ENCODE results near the gene CD151.
A peak's percentile ranks its signal among the peaks of the same experiment; 100 is the strongest.

Gene CD151

DNA sequence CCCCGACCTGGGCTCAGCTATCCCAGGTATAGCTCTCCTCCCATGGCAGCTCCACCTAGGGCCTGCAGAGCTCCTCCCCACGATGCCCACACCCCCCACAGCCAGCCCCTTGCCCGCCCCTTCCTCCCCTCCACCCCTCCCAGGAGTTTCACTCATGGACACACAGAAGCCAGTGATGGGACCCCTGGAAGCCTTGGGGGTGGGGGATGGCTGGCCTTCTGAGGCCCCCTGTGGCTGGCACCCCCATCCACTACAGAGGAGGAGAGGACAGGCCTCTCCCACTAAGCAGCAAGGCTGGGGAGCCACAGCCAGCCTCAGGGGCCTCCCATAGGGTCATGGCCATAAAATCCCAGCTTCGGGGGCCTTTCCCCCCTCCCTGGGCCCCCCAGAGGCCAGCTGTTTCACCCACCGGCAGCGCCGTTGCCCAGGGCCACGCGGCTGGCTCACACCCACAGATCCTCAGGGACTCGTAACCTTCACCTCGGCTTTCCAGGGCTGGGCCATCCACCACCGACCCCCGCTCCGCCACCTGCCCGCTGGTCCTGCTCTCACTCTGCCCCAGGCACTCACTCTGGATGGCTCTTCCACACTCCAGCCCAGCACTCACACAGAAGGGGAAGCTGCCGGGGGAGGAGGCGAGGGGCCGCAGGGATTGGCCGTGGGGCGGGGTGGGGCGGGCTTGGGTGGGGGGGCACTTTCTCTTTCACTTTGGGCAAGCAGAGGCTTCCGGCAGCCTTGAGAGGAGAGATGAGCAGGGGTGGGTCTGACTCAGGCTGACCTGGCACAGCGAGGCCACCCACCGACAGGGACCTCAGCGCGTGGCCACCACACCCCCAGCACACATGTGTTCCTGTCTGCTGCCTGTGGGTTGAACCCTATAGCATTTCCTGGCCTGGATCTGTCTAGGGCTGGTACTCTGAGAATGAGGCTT is 36.9 kb upstream of the CD151 start:
- Histone ChIP-seq H3K4me3 (peak overlapping the region; percentile 94), H3K36me3 (ENCODE audit: insufficient read depth, low read length) (no peaks in the 10 kb centered on the region; the same call in 1 of the 2 replicates), H3K27ac (peak overlapping the region; percentile 89; the same call in 1 of the 2 replicates), H3K9ac (ENCODE audit: insufficient read length) (peak overlapping the region; percentile 60), H3K9me3 (ENCODE audit: low read depth, low read length) (no peaks in the 10 kb centered on the region)
- no peak for DNase-seq (ENCODE audit: low read depth, low spot score)
- TF ChIP-seq POLR2AphosphoS5 (IDR thresholded peaks at IDR 0.05; ENCODE audit: borderline replicate concordance, low read depth, low read length) = peak; percentile 46
- TF ChIP-seq FOXP2 (optimal IDR thresholded peaks at IDR 0.05; ENCODE audit: control extremely low read depth, extremely low read length, insufficient read depth) = no peak

DNA sequence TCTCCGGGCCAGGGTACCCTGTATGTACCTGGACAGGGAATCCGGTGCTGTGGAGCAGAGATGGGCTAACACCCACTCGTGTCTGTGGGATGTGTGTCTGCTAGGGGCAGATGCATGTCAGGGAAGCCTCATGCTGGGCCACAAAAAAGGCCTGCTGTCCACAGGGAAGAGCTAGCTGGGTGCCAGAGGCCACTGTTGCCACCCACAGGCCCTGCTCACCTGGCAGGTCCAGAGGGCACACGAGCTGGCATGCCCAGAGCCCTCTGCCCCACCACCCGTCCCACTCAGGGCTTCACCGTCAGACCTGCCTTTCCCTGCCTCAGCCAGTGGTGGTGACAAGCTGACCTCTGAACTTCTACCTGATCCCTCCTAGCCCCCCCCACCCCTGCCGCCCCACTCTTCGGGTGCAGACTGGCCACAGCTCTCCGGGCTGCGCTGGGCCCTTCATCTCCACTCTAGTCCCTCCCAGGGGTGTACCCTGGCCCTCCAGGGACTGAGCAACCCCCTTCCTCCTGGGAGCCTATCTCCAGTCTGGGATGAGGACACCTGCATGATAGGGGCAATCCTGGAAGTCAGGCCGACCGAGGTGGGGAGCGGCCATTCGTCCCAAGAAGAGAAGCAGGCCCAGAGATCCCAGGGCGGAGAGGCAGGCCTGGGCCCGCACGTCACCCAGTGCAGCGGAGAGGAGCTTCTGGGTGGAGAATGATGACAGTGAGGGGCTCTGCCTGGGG is 36.0 kb upstream of the CD151 start:
- H3K27ac ChIP-seq = peak overlapping the region; percentile 89
- no peaks in the 10 kb centered on the region; the same call in 1 of the 2 replicates for H3K36me3 ChIP-seq (ENCODE audit: insufficient read depth, low read length)
- TF ChIP-seq FOXP2 (optimal IDR thresholded peaks at IDR 0.05; ENCODE audit: control extremely low read depth, extremely low read length, insufficient read depth) = no peak
- TF ChIP-seq POLR2AphosphoS5 (IDR thresholded peaks at IDR 0.05; ENCODE audit: borderline replicate concordance, low read depth, low read length) = no peak; the same call in 1 of the 2 replicates
- TF ChIP-seq EZH2 (IDR thresholded peaks at IDR 0.05) = no peak

DNA sequence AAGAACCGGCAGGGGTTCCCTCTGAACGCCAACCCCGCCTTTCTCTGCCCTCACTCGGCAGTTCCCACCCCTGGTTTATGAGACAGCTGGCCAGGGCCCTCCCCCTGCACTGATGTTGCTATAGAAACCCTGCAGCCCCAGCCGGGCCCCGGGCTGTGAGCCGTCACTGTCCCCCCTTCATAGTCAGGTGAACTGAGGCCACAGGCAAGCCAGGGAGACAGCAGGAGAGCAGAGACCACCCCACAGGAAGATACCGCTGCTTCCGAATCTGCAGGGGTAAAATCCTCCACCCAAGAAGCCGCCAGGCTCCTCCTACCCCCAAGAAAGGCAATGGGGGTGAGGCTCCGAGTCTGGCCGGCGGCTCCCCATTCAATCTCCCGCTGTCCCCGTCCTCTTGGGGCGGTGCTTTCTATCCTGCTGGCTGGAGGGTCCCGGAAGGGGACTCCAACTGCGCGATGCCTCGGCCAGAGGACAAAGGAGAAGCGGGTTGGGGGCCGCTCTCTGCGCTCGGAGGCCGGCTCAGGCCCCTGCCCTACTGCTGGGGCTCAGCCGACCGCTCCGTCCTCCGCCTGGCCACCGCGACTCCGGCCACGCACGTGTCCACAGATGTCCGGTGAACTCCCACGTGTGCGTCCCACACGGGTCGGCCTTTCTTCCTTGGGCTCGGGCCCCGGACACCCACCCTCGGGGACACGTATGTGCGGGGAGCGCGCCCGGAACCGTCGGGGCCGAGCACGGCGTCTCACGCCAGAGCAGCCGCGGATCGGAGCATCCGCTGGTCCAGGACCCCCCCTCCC is 35.3 kb upstream of the CD151 start:
- DNase-seq (ENCODE audit: low read depth, low spot score) = peak; percentile 56
- H3K36me3 ChIP-seq (ENCODE audit: insufficient read depth, low read length) = no peaks in the 10 kb centered on the region; the same call in 1 of the 2 replicates
- peak overlapping the region; percentile 94 for H3K4me3 ChIP-seq
- peak overlapping the region; percentile 74 for H3K9ac ChIP-seq (ENCODE audit: insufficient read length)
- peak overlapping the region; percentile 89 for H3K27ac ChIP-seq
- H3K9me3 ChIP-seq (ENCODE audit: low read depth, low read length) = no peaks in the 10 kb centered on the region
- TF ChIP-seq FOXP2 (optimal IDR thresholded peaks at IDR 0.05; ENCODE audit: control extremely low read depth, extremely low read length, insufficient read depth) (no peak), POLR2AphosphoS5 (IDR thresholded peaks at IDR 0.05; ENCODE audit: borderline replicate concordance, low read depth, low read length) (no peak), EZH2 (IDR thresholded peaks at IDR 0.05) (no peak)

More for the DNA sequence above, 36.0 kb upstream of the CD151 start:
- Histone ChIP-seq H3K4me3 (peak overlapping the region; percentile 94), H3K9ac (ENCODE audit: insufficient read length) (peak overlapping the region; percentile 12), H3K9me3 (ENCODE audit: low read depth, low read length) (no peaks in the 10 kb centered on the region)
- no peak for DNase-seq (ENCODE audit: low read depth, low spot score)

DNA sequence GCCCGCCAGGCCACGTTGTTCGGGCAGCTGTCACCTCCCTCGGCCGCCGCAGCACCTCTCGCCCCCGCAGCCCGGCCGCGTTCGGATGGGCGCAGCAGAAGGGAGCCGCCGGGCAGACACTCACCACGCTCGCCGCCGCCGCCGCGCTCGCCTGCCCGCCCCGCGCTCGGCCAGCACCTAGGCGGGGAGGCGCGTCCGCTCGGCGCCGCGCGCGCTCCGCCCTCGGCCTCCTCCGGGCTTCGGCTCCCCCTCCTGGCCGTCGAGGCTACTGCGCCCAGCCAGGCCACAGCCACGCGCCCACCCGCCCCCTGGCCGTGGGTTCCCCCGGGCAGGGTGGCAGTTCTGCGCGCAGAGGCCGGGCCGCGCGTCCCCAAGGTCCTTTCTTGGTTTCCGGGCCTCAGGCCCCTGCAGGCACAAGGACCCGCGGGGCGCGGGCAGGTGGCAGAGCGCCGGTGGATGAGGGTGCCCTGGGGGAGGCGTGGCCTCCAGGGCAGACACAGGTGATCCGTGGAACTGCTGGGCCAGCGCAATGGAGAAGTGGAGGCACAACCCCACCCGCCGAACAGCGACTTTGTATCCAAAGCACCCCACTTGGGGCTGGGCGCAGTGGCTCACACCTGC is 34.5 kb upstream of the CD151 start, which contains the start of gene SLC25A22:
TSS of gene SLC25A22 (minus strand) at position 189 of the 621 bp plus-strand sequence. CDS start 3,275 bp downstream, outside the sequence.
- Histone ChIP-seq H3K36me3 (ENCODE audit: insufficient read depth, low read length) (no peaks in the 10 kb centered on the region; the same call in 1 of the 2 replicates), H3K27ac (peak within 1 kb of the TSS; percentile 89), H3K4me3 (peak within 1 kb of the TSS; percentile 94), H3K9me3 (ENCODE audit: low read depth, low read length) (no peaks in the 10 kb centered on the region), H3K9ac (ENCODE audit: insufficient read length) (peak within 1 kb of the TSS; percentile 74)
- DNase-seq (ENCODE audit: low read depth, low spot score) = no peak
- TF ChIP-seq EZH2 (IDR thresholded peaks at IDR 0.05) (no peak), FOXP2 (optimal IDR thresholded peaks at IDR 0.05; ENCODE audit: control extremely low read depth, extremely low read length, insufficient read depth) (no peak), POLR2AphosphoS5 (IDR thresholded peaks at IDR 0.05; ENCODE audit: borderline replicate concordance, low read depth, low read length) (no peak; the same call in 1 of the 2 replicates)

DNA sequence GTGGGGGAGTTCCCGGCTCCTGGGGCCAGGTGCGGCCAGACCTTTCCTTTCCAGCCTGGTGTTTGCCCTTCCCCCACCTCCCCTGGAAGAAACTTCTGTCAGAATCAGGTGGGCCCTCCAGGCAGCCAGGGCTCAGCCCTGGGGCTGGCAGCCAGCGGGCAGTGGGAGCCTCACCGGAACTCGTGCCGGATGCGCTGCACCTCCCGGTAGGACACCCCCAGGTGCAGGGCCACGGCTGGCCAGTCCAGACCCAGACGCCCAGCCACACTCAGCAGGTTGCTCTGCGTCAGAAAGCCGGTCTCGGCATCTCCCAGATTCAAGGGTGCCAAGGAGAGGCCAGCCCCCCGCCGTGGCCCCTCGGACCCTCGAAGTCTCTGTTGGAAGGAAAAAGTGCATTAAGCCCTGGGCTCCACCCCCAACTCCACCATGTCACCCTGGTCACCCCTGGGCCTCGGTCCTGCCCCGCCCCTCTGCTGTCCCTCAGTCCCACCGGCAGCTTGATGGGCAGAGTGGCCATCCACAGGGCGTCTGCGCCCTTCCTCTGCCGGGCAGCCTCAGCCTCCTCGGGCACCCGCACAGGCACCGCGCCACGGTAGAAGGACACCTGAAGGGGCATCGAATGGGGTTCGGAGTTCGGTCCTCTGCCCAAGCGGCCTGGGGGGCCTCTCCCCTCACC is 33.0 kb upstream of the CD151 start:
- Histone ChIP-seq H3K9ac (ENCODE audit: insufficient read length) (no peak overlapping the region), H3K4me3 (no peak overlapping the region), H3K36me3 (ENCODE audit: insufficient read depth, low read length) (no peaks in the 10 kb centered on the region; the same call in 1 of the 2 replicates), H3K9me3 (ENCODE audit: low read depth, low read length) (no peaks in the 10 kb centered on the region), H3K27ac (no peak overlapping the region)
- no peak for DNase-seq (ENCODE audit: low read depth, low spot score)
- no peak for TF ChIP-seq FOXP2 (optimal IDR thresholded peaks at IDR 0.05; ENCODE audit: control extremely low read depth, extremely low read length, insufficient read depth)
- TF ChIP-seq EZH2 (IDR thresholded peaks at IDR 0.05) = no peak
- TF ChIP-seq POLR2AphosphoS5 (IDR thresholded peaks at IDR 0.05; ENCODE audit: borderline replicate concordance, low read depth, low read length) = no peak

DNA sequence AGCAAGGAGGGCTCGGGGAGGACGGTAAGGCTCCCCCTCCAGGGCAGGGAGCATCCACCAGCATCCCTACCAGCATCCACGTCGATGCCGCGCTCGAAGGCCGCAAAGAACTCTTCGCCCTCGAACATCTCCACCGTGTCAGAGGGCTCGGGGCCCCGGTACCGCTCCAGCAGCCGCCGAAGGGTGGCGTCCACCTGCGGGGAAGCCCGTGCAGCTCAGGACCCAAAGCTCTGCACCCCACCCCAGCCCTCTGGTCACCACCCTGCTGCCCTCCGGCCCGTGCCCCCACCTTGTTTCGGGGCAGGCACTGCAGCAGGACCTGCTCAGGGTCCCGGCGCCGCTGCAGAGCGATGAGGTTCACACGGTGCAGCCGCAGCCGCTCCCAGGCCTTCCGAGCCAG is 32.3 kb upstream of the CD151 start:
- no peak overlapping the region for H3K4me3 ChIP-seq
- TF ChIP-seq FOXP2 (optimal IDR thresholded peaks at IDR 0.05; ENCODE audit: control extremely low read depth, extremely low read length, insufficient read depth) (no peak), POLR2AphosphoS5 (IDR thresholded peaks at IDR 0.05; ENCODE audit: borderline replicate concordance, low read depth, low read length) (no peak), EZH2 (IDR thresholded peaks at IDR 0.05) (no peak)
- no peaks in the 10 kb centered on the region for H3K9me3 ChIP-seq (ENCODE audit: low read depth, low read length)
- DNase-seq (ENCODE audit: low read depth, low spot score) = no peak
- no peak overlapping the region for H3K9ac ChIP-seq (ENCODE audit: insufficient read length)
- H3K36me3 ChIP-seq (ENCODE audit: insufficient read depth, low read length) = no peaks in the 10 kb centered on the region; the same call in 1 of the 2 replicates
- H3K27ac ChIP-seq = no peak overlapping the region

Data from SK-N-MC (cell line).